GM12892 (cell line): Measurements from ENCODE around the gene HAPLN2.

ENCODE experiments used
- POLR2A ChIP-seq: IDR thresholded peaks from 2 replicates; pipeline ENCODE4 v1.6.1; 2011; ENCODE audit warnings: low read depth, low read length, control low read depth
- POLR2AphosphoS5 ChIP-seq: IDR thresholded peaks from 2 replicates; pipeline ENCODE4 v1.6.1; 2011; ENCODE audit warnings: low read depth, low read length, control low read depth
- TAF1 ChIP-seq: IDR thresholded peaks from 2 replicates; pipeline ENCODE4 v1.6.1; 2011; ENCODE audit warnings: low read depth, mild to moderate bottlenecking, control low read depth, low read length, borderline replicate concordance

GRCh38 chr1:156642265-156643048 lies 23.2 kb downstream of the HAPLN2 start:
- no peak for TF ChIP-seq TAF1
- no peak for TF ChIP-seq POLR2AphosphoS5
- TF ChIP-seq POLR2A: no peak
